ENCODE measurements around the gene ATOH7. TPM values are rescaled to one million over a fixed set of nuclear protein-coding genes. Genes with fewer than 3 reads are reported as not detected.
"Not testable (repeated sequence)": the region's sequence is repeated elsewhere in the genome, so short reads cannot be mapped to it uniquely, and the experiment has no call there.

The ATOH7 gene
- total RNA-seq, 2 experiments from 2014 or later = not detected

DNA sequence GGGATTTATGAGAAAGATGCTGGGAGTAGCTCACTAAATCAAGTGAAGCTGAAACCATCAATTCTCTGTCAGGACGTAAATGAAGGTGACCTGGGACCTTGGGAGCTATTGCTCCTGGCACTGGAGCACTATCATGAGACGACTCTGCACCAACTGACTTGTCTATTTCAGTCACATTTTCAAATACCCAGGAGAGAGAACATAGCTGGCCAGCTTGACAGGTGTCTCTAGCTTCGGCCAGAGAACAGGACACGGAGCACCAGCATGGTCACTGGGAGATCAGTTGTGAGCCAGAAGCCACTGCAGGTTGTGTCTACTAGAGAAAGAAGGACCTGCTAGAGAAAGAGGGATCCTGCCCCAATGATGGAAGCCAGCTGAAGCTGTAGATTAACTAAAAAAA is 17.4 kb upstream of the ATOH7 start:
- ATAC-seq (ENCODE audit: poor library complexity) = no peak
- H3K27ac Mint-ChIP-seq = no peak overlapping the region
- no peaks in the 10 kb centered on the region for H3K9me3 ChIP-seq (ENCODE audit: control insufficient read depth in 1 of 2, insufficient read depth in 1 of 2, low read length in 2 of 2)
- intact Hi-C loops (cut with DNase I, micrococcal nuclease) = no loop called here
- ChIA-PET POLR2A (no interaction called here), CTCF (no interaction called here)
- no peaks in the 10 kb centered on the region for H3K4me1 Mint-ChIP-seq (ENCODE audit: low read depth)
- TF ChIP-seq, protein P1, sequence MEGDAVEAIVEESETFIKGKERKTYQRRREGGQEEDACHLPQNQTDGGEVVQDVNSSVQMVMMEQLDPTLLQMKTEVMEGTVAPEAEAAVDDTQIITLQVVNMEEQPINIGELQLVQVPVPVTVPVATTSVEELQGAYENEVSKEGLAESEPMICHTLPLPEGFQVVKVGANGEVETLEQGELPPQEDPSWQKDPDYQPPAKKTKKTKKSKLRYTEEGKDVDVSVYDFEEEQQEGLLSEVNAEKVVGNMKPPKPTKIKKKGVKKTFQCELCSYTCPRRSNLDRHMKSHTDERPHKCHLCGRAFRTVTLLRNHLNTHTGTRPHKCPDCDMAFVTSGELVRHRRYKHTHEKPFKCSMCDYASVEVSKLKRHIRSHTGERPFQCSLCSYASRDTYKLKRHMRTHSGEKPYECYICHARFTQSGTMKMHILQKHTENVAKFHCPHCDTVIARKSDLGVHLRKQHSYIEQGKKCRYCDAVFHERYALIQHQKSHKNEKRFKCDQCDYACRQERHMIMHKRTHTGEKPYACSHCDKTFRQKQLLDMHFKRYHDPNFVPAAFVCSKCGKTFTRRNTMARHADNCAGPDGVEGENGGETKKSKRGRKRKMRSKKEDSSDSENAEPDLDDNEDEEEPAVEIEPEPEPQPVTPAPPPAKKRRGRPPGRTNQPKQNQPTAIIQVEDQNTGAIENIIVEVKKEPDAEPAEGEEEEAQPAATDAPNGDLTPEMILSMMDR (IDR thresholded peaks at IDR 0.05) = no peak
- no peak overlapping the region for H3K4me3 Mint-ChIP-seq
- no peak for DNase-seq
- no peaks in the 10 kb centered on the region for H3K27me3 Mint-ChIP-seq
- H3K36me3 ChIP-seq (ENCODE audit: insufficient read depth, low read length) = no peaks in the 10 kb centered on the region
- no peaks in the 10 kb centered on the region for H3K27me3 ChIP-seq (ENCODE audit: control insufficient read depth in 1 of 2, insufficient read depth in 2 of 2, low read length in 2 of 2)
- H3K27ac ChIP-seq (ENCODE audit: low read depth in 1 of 2, low read length in 2 of 2) = no peak overlapping the region
- no peaks in the 10 kb centered on the region for H3K36me3 Mint-ChIP-seq (ENCODE audit: low read depth)
- H3K4me1 ChIP-seq (ENCODE audit: insufficient read depth, low read length) = no peaks in the 10 kb centered on the region
- no peaks in the 10 kb centered on the region for H3K9me3 Mint-ChIP-seq
- H3K4me3 ChIP-seq (ENCODE audit: low read length) = no peak overlapping the region

DNA sequence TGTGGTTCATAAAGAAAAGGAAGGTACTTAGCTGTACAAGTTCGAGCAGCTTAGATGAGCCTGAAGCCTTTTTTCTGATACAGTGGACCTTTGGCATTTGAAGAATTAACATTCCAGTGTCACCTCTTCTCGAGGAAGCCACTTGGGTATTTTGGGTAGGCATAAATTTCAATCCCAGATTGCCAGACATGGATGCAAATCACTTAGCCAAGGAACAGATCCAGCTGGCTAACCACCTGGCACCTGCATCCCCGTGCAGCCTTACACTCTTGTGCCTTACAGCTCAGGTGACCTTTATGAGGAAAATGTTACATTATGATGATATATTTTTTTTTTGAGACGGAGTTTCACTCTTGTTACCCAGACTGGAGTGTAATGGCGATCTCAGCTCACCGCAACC is 16.0 kb upstream of the ATOH7 start:
- Mint-ChIP-seq H3K4me3 (no peak overlapping the region), H3K27ac (no peak overlapping the region), H3K9me3 (no peaks in the 10 kb centered on the region), H3K36me3 (ENCODE audit: low read depth) (no peaks in the 10 kb centered on the region), H3K4me1 (ENCODE audit: low read depth) (no peaks in the 10 kb centered on the region), H3K27me3 (no peaks in the 10 kb centered on the region)
- intact Hi-C loops (cut with DNase I, micrococcal nuclease) = no loop called here
- POLR2A ChIA-PET = no interaction called here
- H3K36me3 ChIP-seq (ENCODE audit: insufficient read depth, low read length) = no peaks in the 10 kb centered on the region
- no peaks in the 10 kb centered on the region for H3K27me3 ChIP-seq (ENCODE audit: control insufficient read depth in 1 of 2, insufficient read depth in 2 of 2, low read length in 2 of 2)
- ATAC-seq (ENCODE audit: poor library complexity) = no peak
- H3K27ac ChIP-seq (ENCODE audit: low read depth in 1 of 2, low read length in 2 of 2) = no peak overlapping the region
- H3K4me1 ChIP-seq (ENCODE audit: insufficient read depth, low read length) = no peaks in the 10 kb centered on the region
- CTCF ChIA-PET = no interaction called here
- TF ChIP-seq, protein P1 (IDR thresholded peaks at IDR 0.05) = no peak
- H3K4me3 ChIP-seq (ENCODE audit: low read length) = no peak overlapping the region
- H3K9me3 ChIP-seq (ENCODE audit: control insufficient read depth in 1 of 2, insufficient read depth in 1 of 2, low read length in 2 of 2) = no peaks in the 10 kb centered on the region
- DNase-seq = no peak

DNA sequence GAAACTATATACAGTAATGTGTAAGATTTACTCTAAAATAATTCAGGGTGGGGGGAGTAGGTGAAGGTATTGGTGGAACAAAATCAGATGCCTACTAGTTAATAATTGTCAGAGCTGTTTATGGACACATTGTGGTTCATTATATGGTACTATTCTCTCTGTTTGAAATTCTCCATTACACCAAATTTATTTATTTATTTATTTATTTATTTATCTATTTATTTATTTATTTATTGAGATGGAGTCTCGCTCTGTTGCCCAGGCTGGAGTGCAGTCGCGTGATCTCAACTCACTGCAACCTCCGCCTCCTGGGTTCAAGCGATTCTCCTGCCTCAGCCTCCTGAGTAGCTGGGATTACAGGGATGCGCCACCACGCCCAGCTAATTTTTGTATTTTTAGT is 14.5 kb upstream of the ATOH7 start:
- H3K4me3 ChIP-seq (ENCODE audit: low read length); ATAC-seq (ENCODE audit: poor library complexity); H3K9me3 ChIP-seq (ENCODE audit: control insufficient read depth in 1 of 2, insufficient read depth in 1 of 2, low read length in 2 of 2); POLR2A ChIA-PET; H3K4me1 Mint-ChIP-seq (ENCODE audit: low read depth); H3K4me1 ChIP-seq (ENCODE audit: insufficient read depth, low read length); H3K27ac ChIP-seq (ENCODE audit: low read depth in 1 of 2, low read length in 2 of 2); H3K27ac Mint-ChIP-seq; H3K27me3 Mint-ChIP-seq; H3K36me3 Mint-ChIP-seq (ENCODE audit: low read depth); CTCF ChIA-PET; H3K9me3 Mint-ChIP-seq; H3K4me3 Mint-ChIP-seq; intact Hi-C loops (cut with DNase I, micrococcal nuclease); H3K36me3 ChIP-seq (ENCODE audit: insufficient read depth, low read length); DNase-seq; H3K27me3 ChIP-seq (ENCODE audit: control insufficient read depth in 1 of 2, insufficient read depth in 2 of 2, low read length in 2 of 2): not testable (repeated sequence)

DNA sequence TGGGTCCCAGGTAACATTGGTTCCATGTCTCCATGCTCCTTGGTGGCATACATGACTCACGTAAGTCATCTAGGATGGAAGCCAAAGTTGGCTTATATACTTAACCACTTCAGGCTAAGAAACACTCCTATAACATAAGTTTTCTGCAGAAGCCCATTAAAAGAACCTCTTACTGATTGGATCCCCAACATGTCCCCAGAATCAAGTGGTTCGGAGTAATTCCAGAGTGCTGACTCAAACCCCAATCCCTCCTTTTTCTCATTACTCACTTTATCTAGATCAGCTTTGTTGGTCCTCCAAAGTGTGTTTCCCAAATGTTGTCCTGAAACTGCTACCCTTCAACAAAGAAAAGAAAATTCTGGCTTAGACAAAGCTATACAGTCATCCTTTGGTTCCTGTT is 10.1 kb upstream of the ATOH7 start:
- no peak for ATAC-seq (ENCODE audit: poor library complexity)
- H3K27me3 ChIP-seq (ENCODE audit: control insufficient read depth in 1 of 2, insufficient read depth in 2 of 2, low read length in 2 of 2) = no peaks in the 10 kb centered on the region
- Mint-ChIP-seq H3K4me3 (no peak overlapping the region), H3K27me3 (no peaks in the 10 kb centered on the region), H3K9me3 (no peaks in the 10 kb centered on the region), H3K27ac (no peak overlapping the region), H3K4me1 (ENCODE audit: low read depth) (no peaks in the 10 kb centered on the region), H3K36me3 (ENCODE audit: low read depth) (no peaks in the 10 kb centered on the region)
- POLR2A ChIA-PET = no interaction called here
- H3K4me3 ChIP-seq (ENCODE audit: low read length) = no peak overlapping the region
- DNase-seq = no peak
- H3K9me3 ChIP-seq (ENCODE audit: control insufficient read depth in 1 of 2, insufficient read depth in 1 of 2, low read length in 2 of 2) = no peaks in the 10 kb centered on the region
- H3K4me1 ChIP-seq (ENCODE audit: insufficient read depth, low read length) = no peaks in the 10 kb centered on the region
- TF ChIP-seq, protein P1 (IDR thresholded peaks at IDR 0.05) = no peak
- H3K27ac ChIP-seq (ENCODE audit: low read depth in 1 of 2, low read length in 2 of 2) = no peak overlapping the region
- intact Hi-C loops (cut with DNase I, micrococcal nuclease) = no loop called here
- CTCF ChIA-PET = no interaction called here
- H3K36me3 ChIP-seq (ENCODE audit: insufficient read depth, low read length) = no peaks in the 10 kb centered on the region
